ENCODE results near the gene MB.

DNA sequence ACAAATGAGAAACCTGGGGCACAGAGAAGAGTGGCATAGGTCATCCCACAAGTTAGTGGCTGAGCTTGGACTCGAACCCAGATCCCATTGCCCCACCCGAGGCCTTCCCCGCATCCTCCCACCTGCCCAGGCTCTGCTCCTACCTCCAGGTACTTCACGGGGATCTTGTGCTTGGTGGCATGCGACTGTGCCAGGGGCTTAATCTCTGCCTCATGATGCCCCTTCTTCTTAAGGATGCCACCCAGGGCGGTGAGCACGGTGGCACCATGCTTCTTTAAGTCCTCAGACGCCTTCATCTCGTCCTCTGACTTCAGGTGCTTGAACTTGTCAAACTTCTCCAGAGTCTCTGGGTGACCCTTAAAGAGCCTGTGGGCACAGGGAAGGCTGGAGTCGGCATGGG, 6.4 kb downstream of the MB start:
- TF ChIP-seq POLR2AphosphoS5 (IDR thresholded peaks at IDR 0.05; ENCODE audit: borderline replicate concordance, low read depth, low read length) (no peak), EZH2 (IDR thresholded peaks at IDR 0.05) (no peak), FOXP2 (optimal IDR thresholded peaks at IDR 0.05; ENCODE audit: control extremely low read depth, extremely low read length, insufficient read depth) (no peak)

All from SK-N-MC (cell line).